ENCODE results near the gene ST8SIA5.

The ST8SIA5 gene

GRCh38 chr18:46632401-46633071 is 124.3 kb downstream of the ST8SIA5 start:
- no peak for TF ChIP-seq ZFP3 (CRISPR knock-in tag; IDR thresholded peaks at IDR 0.05)
- TF ChIP-seq BACH2 (CRISPR knock-in tag; IDR thresholded peaks at IDR 0.05; ENCODE audit: borderline replicate concordance): no peak
- TF ChIP-seq CSDC2 (CRISPR knock-in tag; IDR thresholded peaks at IDR 0.05): no peak
- no peak for TF ChIP-seq TCF4 (CRISPR knock-in tag; IDR thresholded peaks at IDR 0.05; ENCODE audit: borderline replicate concordance)
- no peak for TF ChIP-seq OSR1 (CRISPR knock-in tag; IDR thresholded peaks at IDR 0.05)
- no peak for TF ChIP-seq PPARA (CRISPR knock-in tag; IDR thresholded peaks at IDR 0.05; ENCODE audit: borderline replicate concordance)
- TF ChIP-seq RARB (CRISPR knock-in tag; IDR thresholded peaks at IDR 0.05): no peak
- TF ChIP-seq TOX (CRISPR knock-in tag; IDR thresholded peaks at IDR 0.05; ENCODE audit: borderline replicate concordance): no peak
- TF ChIP-seq POU6F1 (CRISPR knock-in tag; IDR thresholded peaks at IDR 0.05; ENCODE audit: borderline replicate concordance, low read depth): no peak
- TF ChIP-seq ARNTL (CRISPR knock-in tag; IDR thresholded peaks at IDR 0.05; ENCODE audit: borderline replicate concordance, low read depth): no peak
- no peak for ATAC-seq

DNA sequence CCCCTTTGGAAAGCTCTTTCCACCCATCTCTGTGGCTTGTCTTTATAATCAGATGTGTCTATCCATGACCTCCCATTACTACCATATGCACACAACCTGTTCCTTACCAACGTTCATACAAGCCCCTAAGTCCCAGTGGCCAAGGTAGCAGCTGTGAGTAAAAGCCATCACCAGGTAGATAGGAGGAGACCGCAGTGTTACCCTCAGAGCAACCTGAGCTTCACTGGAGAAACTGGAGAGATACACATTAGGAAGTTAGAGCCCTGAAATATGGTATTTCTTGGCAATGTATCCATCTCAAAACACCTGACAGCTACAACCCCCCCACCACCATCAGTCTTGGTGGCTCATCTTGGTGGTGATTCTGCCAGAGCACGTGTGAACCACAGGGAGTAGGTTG is 125.9 kb downstream of the ST8SIA5 start:
- ATAC-seq: no peak
- TF ChIP-seq ZNF70 (CRISPR knock-in tag; IDR thresholded peaks at IDR 0.05): no peak
- TF ChIP-seq ZFP30 (CRISPR knock-in tag; IDR thresholded peaks at IDR 0.05): no peak
- no peak for TF ChIP-seq GLIS3 (CRISPR knock-in tag; IDR thresholded peaks at IDR 0.05)
- no peak for TF ChIP-seq ZNF8 (CRISPR knock-in tag; IDR thresholded peaks at IDR 0.05)
- TF ChIP-seq PPARA (CRISPR knock-in tag; IDR thresholded peaks at IDR 0.05; ENCODE audit: borderline replicate concordance): no peak
- no peak for TF ChIP-seq ZC3H10 (CRISPR knock-in tag; IDR thresholded peaks at IDR 0.05)
- TF ChIP-seq ESRRG (CRISPR knock-in tag; IDR thresholded peaks at IDR 0.05): no peak
- TF ChIP-seq OSR1 (CRISPR knock-in tag; IDR thresholded peaks at IDR 0.05): no peak
- TF ChIP-seq ZNF565 (CRISPR knock-in tag; conservative IDR thresholded peaks at IDR 0.05; ENCODE audit: low read depth): no peak
- TF ChIP-seq, protein P1, sequence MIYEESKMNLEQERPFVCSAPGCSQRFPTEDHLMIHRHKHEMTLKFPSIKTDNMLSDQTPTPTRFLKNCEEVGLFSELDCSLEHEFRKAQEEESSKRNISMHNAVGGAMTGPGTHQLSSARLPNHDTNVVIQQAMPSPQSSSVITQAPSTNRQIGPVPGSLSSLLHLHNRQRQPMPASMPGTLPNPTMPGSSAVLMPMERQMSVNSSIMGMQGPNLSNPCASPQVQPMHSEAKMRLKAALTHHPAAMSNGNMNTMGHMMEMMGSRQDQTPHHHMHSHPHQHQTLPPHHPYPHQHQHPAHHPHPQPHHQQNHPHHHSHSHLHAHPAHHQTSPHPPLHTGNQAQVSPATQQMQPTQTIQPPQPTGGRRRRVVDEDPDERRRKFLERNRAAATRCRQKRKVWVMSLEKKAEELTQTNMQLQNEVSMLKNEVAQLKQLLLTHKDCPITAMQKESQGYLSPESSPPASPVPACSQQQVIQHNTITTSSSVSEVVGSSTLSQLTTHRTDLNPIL (CRISPR knock-in tag; IDR thresholded peaks at IDR 0.05; ENCODE audit: low read depth): no peak
- TF ChIP-seq SNAI2 (CRISPR knock-in tag; IDR thresholded peaks at IDR 0.05): no peak
- TF ChIP-seq, protein P2, sequence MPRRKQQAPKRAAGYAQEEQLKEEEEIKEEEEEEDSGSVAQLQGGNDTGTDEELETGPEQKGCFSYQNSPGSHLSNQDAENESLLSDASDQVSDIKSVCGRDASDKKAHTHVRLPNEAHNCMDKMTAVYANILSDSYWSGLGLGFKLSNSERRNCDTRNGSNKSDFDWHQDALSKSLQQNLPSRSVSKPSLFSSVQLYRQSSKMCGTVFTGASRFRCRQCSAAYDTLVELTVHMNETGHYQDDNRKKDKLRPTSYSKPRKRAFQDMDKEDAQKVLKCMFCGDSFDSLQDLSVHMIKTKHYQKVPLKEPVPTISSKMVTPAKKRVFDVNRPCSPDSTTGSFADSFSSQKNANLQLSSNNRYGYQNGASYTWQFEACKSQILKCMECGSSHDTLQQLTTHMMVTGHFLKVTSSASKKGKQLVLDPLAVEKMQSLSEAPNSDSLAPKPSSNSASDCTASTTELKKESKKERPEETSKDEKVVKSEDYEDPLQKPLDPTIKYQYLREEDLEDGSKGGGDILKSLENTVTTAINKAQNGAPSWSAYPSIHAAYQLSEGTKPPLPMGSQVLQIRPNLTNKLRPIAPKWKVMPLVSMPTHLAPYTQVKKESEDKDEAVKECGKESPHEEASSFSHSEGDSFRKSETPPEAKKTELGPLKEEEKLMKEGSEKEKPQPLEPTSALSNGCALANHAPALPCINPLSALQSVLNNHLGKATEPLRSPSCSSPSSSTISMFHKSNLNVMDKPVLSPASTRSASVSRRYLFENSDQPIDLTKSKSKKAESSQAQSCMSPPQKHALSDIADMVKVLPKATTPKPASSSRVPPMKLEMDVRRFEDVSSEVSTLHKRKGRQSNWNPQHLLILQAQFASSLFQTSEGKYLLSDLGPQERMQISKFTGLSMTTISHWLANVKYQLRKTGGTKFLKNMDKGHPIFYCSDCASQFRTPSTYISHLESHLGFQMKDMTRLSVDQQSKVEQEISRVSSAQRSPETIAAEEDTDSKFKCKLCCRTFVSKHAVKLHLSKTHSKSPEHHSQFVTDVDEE (CRISPR knock-in tag; IDR thresholded peaks at IDR 0.05): no peak
- TF ChIP-seq, protein P3, sequence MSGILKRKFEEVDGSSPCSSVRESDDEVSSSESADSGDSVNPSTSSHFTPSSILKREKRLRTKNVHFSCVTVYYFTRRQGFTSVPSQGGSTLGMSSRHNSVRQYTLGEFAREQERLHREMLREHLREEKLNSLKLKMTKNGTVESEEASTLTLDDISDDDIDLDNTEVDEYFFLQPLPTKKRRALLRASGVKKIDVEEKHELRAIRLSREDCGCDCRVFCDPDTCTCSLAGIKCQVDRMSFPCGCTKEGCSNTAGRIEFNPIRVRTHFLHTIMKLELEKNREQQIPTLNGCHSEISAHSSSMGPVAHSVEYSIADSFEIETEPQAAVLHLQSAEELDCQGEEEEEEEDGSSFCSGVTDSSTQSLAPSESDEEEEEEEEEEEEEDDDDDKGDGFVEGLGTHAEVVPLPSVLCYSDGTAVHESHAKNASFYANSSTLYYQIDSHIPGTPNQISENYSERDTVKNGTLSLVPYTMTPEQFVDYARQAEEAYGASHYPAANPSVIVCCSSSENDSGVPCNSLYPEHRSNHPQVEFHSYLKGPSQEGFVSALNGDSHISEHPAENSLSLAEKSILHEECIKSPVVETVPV (CRISPR knock-in tag; IDR thresholded peaks at IDR 0.05): no peak
- TF ChIP-seq BACH2 (CRISPR knock-in tag; IDR thresholded peaks at IDR 0.05; ENCODE audit: borderline replicate concordance): no peak
- no peak for TF ChIP-seq RARB (CRISPR knock-in tag; IDR thresholded peaks at IDR 0.05)
- TF ChIP-seq ARNTL (CRISPR knock-in tag; IDR thresholded peaks at IDR 0.05; ENCODE audit: borderline replicate concordance, low read depth): no peak
- no peak for TF ChIP-seq ZFP3 (CRISPR knock-in tag; IDR thresholded peaks at IDR 0.05)
- no peak for TF ChIP-seq ISL1 (CRISPR knock-in tag; IDR thresholded peaks at IDR 0.05)
- no peak for TF ChIP-seq TCF4 (CRISPR knock-in tag; IDR thresholded peaks at IDR 0.05; ENCODE audit: borderline replicate concordance)

DNA sequence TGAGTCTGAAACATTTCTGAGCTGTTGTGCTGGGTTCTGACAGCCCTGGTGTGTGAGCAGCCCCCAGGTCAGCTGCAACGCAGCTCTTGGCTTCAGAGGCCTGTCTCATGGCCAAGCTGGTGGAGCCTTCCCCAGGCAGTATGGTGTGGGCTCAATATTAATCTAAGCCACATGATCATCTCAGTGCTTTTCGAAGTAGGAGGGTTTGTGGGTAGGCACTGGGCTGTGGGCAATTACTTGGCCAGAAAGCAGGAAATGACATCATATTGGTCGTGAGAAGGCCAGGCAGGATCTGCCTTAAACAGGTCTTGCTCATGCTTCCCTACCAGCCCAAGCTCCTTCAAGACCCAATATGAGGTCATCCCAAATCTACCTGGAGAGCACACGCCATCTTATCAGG is 126.7 kb downstream of the ST8SIA5 start:
- TF ChIP-seq CSDC2 (CRISPR knock-in tag; IDR thresholded peaks at IDR 0.05) (no peak), RARB (CRISPR knock-in tag; IDR thresholded peaks at IDR 0.05) (no peak), SNAI2 (CRISPR knock-in tag; IDR thresholded peaks at IDR 0.05) (no peak)
- ATAC-seq: no peak

Measured in SK-N-SH treated with all-trans-retinoic acid at 6 μM for 48 hours (cell line).